ENCODE measurements around the gene UBE3C. TPM values are rescaled to one million over a fixed set of nuclear protein-coding genes. Genes with fewer than 3 reads are reported as not detected.

UBE3C gene
- polyA plus RNA-seq, 1 donor from 2014 or later, result 39.0 TPM

DNA sequence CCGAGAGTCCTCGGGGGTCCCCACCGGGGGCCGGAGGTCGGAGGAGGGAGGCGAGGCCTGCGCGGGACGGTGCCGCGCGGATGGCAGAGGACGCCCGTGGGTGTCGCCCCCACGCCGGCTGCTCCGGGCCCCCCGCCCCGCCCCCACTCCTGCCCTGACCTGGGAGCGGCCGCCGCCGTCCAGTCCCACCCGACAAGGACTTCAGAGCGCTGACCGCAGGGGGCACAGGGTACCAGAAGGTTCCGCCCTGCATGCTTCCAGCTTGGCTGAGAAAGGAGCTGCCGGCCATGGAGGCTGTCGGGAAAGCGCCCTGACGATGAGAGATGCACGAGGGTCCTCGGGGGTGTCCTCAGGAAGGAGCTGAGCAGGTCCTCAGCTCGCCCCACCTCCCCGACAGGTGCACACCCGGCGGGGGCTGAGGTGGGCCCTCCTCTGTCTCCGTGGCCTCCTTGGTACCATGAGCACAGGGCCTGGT is 141.1 kb downstream of the UBE3C start:
- no peak overlapping the region for H2AFZ ChIP-seq (ENCODE audit: low read depth, low read length)

DNA sequence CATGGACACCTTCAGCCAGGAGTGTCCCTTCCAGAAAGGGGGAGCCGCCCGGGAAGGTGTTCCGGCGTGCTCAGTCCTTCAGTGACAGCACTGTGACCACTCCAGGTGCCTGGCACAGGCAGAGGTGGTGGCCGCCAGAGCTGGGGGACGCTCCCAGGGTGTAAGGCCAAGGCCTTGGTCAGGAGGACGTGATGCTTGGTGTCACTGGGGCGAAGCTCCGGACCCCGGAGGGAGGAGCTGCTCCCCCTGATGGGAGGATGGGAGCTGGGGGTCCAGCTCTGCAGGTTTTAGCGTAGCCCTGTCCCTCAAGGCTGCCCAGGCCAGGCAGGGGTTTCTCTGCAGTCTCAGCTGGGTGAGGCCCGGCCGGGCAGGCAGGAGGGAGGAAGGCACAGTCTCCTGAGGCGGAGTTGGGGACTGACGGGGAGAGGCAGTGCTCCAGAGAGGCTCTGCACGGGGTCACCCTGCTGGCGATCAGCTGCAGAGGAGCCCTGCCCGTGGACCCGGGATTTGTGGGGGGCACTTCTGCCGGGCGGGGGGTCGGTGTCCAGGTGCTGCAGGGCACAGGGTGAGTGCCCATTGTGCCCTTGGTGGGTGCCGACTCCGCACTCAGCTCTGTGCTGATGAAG is 141.6 kb downstream of the UBE3C start:
- H3K9ac ChIP-seq (ENCODE audit: low read length), result no peak overlapping the region
- no peak overlapping the region for H3K4me3 ChIP-seq (ENCODE audit: low read length)
- H3K27ac ChIP-seq (ENCODE audit: low read length), result no peak overlapping the region
- no peaks in the 10 kb centered on the region for H3K79me2 ChIP-seq (replicated peaks; ENCODE audit: insufficient read depth, low read length)
- no peak overlapping the region for H3K4me2 ChIP-seq (ENCODE audit: low read length)
- H2AFZ ChIP-seq (ENCODE audit: low read depth, low read length), result no peak overlapping the region
- H3F3A ChIP-seq (ENCODE audit: insufficient read depth, low read length, poor library complexity, severe bottlenecking), result no peaks in the 10 kb centered on the region
- TF ChIP-seq EP300 (conservative IDR thresholded peaks at IDR 0.05; ENCODE audit: poor library complexity, severe bottlenecking), result no peak
- no peak for TF ChIP-seq SMC3 (conservative IDR thresholded peaks at IDR 0.05; ENCODE audit: poor library complexity)
- TF ChIP-seq MXI1 (conservative IDR thresholded peaks at IDR 0.05; ENCODE audit: poor library complexity, severe bottlenecking), result no peak
- TF ChIP-seq POLR2AphosphoS5 (IDR thresholded peaks at IDR 0.05), result no peak
- H3K9me2 ChIP-seq (ENCODE audit: insufficient read depth, low read length), result no peaks in the 10 kb centered on the region
- no peaks in the 10 kb centered on the region for H3K9me3 ChIP-seq (ENCODE audit: low read length)
- H3K36me3 ChIP-seq (ENCODE audit: insufficient read depth, low read length), result no peaks in the 10 kb centered on the region
- no peaks in the 10 kb centered on the region for H3K27me3 ChIP-seq (ENCODE audit: insufficient read depth, low read depth, low read length)
- H4K20me1 ChIP-seq (ENCODE audit: insufficient read depth), result no peaks in the 10 kb centered on the region

More for the DNA sequence above, 141.1 kb downstream of the UBE3C start:
- H3F3A ChIP-seq (ENCODE audit: insufficient read depth, low read length, poor library complexity, severe bottlenecking), result no peaks in the 10 kb centered on the region
- H3K4me3 ChIP-seq (ENCODE audit: low read length), result no peak overlapping the region
- H3K9ac ChIP-seq (ENCODE audit: low read length), result no peak overlapping the region
- H3K27ac ChIP-seq (ENCODE audit: low read length), result no peak overlapping the region
- no peak overlapping the region for H3K4me2 ChIP-seq (ENCODE audit: low read length)
- H3K9me2 ChIP-seq (ENCODE audit: insufficient read depth, low read length), result no peaks in the 10 kb centered on the region
- H4K20me1 ChIP-seq (ENCODE audit: insufficient read depth), result no peaks in the 10 kb centered on the region
- H3K9me3 ChIP-seq (ENCODE audit: low read length), result no peaks in the 10 kb centered on the region
- TF ChIP-seq MXI1 (conservative IDR thresholded peaks at IDR 0.05; ENCODE audit: poor library complexity, severe bottlenecking) (no peak), TAF1 (IDR thresholded peaks at IDR 0.05; ENCODE audit: low read depth) (no peak), RAD21 (conservative IDR thresholded peaks at IDR 0.05) (no peak), EP300 (conservative IDR thresholded peaks at IDR 0.05; ENCODE audit: poor library complexity, severe bottlenecking) (no peak), SMC3 (conservative IDR thresholded peaks at IDR 0.05; ENCODE audit: poor library complexity) (no peak), POLR2AphosphoS5 (IDR thresholded peaks at IDR 0.05) (no peak), EZH2 (IDR thresholded peaks at IDR 0.05; ENCODE audit: borderline replicate concordance, insufficient read depth, low read length, poor library complexity, severe bottlenecking) (no peak)
- H3K79me2 ChIP-seq (replicated peaks; ENCODE audit: insufficient read depth, low read length), result no peaks in the 10 kb centered on the region
- H3K27me3 ChIP-seq (ENCODE audit: insufficient read depth, low read depth, low read length), result no peaks in the 10 kb centered on the region
- H3K36me3 ChIP-seq (ENCODE audit: insufficient read depth, low read length), result no peaks in the 10 kb centered on the region

GRCh38 chr7:157281221-157281998 is 142.7 kb downstream of the UBE3C start:
- Histone ChIP-seq H3K4me2 (ENCODE audit: low read length) (no peak overlapping the region), H3K9ac (ENCODE audit: low read length) (no peak overlapping the region), H4K20me1 (ENCODE audit: insufficient read depth) (no peaks in the 10 kb centered on the region), H3F3A (ENCODE audit: insufficient read depth, low read length, poor library complexity, severe bottlenecking) (no peaks in the 10 kb centered on the region), H3K36me3 (ENCODE audit: insufficient read depth, low read length) (no peaks in the 10 kb centered on the region), H2AFZ (ENCODE audit: low read depth, low read length) (no peak overlapping the region), H3K27ac (ENCODE audit: low read length) (no peak overlapping the region), H3K9me2 (ENCODE audit: insufficient read depth, low read length) (no peaks in the 10 kb centered on the region), H3K9me3 (ENCODE audit: low read length) (no peaks in the 10 kb centered on the region), H3K4me3 (ENCODE audit: low read length) (no peak overlapping the region), H3K79me2 (replicated peaks; ENCODE audit: insufficient read depth, low read length) (no peaks in the 10 kb centered on the region), H3K27me3 (ENCODE audit: insufficient read depth, low read depth, low read length) (no peaks in the 10 kb centered on the region)
- TF ChIP-seq EZH2 (IDR thresholded peaks at IDR 0.05; ENCODE audit: borderline replicate concordance, insufficient read depth, low read length, poor library complexity, severe bottlenecking), result no peak
- no peak for TF ChIP-seq MXI1 (conservative IDR thresholded peaks at IDR 0.05; ENCODE audit: poor library complexity, severe bottlenecking)
- no peak for TF ChIP-seq CTCF (IDR thresholded peaks at IDR 0.05; ENCODE audit: poor library complexity, severe bottlenecking)
- TF ChIP-seq, protein P1, sequence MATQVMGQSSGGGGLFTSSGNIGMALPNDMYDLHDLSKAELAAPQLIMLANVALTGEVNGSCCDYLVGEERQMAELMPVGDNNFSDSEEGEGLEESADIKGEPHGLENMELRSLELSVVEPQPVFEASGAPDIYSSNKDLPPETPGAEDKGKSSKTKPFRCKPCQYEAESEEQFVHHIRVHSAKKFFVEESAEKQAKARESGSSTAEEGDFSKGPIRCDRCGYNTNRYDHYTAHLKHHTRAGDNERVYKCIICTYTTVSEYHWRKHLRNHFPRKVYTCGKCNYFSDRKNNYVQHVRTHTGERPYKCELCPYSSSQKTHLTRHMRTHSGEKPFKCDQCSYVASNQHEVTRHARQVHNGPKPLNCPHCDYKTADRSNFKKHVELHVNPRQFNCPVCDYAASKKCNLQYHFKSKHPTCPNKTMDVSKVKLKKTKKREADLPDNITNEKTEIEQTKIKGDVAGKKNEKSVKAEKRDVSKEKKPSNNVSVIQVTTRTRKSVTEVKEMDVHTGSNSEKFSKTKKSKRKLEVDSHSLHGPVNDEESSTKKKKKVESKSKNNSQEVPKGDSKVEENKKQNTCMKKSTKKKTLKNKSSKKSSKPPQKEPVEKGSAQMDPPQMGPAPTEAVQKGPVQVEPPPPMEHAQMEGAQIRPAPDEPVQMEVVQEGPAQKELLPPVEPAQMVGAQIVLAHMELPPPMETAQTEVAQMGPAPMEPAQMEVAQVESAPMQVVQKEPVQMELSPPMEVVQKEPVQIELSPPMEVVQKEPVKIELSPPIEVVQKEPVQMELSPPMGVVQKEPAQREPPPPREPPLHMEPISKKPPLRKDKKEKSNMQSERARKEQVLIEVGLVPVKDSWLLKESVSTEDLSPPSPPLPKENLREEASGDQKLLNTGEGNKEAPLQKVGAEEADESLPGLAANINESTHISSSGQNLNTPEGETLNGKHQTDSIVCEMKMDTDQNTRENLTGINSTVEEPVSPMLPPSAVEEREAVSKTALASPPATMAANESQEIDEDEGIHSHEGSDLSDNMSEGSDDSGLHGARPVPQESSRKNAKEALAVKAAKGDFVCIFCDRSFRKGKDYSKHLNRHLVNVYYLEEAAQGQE (IDR thresholded peaks at IDR 0.05; ENCODE audit: borderline replicate concordance), result no peak
- no peak for TF ChIP-seq TAF1 (IDR thresholded peaks at IDR 0.05; ENCODE audit: low read depth)
- TF ChIP-seq SMC3 (conservative IDR thresholded peaks at IDR 0.05; ENCODE audit: poor library complexity), result no peak
- TF ChIP-seq POLR2AphosphoS5 (IDR thresholded peaks at IDR 0.05), result no peak
- TF ChIP-seq EP300 (conservative IDR thresholded peaks at IDR 0.05; ENCODE audit: poor library complexity, severe bottlenecking), result no peak
- TF ChIP-seq RAD21 (conservative IDR thresholded peaks at IDR 0.05), result no peak

Measured in neural cell (in vitro differentiated cells).